GM19455 (cell line): ENCODE results near the gene HSP90AB1.

Experiments
- ATAC-seq: cut with Tn5 transposase; IDR thresholded peaks from one replicate; pipeline ENCODE4 v1.9.1; 2021; ENCODE audit not compliant: unreplicated experiment

HSP90AB1 gene

DNA sequence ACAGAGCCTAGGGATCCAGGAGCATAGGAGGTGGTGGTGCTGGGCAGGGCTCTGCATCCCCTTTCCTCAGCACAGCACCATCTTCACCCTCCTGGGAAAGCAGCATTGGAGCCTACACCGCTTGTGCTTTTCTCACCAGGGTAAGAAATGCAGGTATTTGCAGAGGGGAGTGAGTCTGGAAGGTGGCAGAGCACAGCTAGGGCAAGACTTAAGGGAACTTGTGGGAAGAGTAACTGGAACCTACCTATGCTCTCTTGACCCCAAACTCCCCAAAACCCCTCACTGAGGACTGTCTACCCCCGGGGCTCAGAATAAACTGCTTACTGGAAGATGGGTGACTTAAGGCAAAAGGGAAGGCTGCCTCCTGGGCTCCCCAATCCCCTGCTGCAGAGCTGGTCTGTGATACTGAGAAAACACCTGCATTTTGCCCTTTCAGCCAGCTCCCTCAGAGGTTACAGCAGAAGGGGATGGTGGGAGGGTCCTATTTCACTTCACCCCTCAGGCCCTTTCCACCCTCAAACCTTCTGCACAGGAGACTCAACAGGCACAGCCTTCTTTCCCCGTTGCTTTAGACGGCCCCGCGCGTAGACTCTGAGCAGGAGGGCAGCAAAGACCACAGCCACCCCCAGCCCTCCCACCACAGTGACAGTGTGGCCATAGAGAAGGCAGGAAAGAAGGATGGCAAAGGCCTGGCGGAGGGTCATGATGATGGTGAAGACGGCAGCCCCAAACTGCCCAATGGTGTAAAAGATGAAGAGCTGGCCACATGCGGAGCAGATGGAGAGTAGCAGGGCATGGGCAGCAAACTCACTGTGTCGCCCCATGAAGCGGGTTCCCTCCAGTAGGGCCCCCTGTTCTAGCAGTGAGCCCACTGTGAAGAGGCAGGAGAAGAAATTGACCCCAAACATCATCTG, 7.5 kb downstream of the HSP90AB1 start:
- no peak for ATAC-seq

DNA sequence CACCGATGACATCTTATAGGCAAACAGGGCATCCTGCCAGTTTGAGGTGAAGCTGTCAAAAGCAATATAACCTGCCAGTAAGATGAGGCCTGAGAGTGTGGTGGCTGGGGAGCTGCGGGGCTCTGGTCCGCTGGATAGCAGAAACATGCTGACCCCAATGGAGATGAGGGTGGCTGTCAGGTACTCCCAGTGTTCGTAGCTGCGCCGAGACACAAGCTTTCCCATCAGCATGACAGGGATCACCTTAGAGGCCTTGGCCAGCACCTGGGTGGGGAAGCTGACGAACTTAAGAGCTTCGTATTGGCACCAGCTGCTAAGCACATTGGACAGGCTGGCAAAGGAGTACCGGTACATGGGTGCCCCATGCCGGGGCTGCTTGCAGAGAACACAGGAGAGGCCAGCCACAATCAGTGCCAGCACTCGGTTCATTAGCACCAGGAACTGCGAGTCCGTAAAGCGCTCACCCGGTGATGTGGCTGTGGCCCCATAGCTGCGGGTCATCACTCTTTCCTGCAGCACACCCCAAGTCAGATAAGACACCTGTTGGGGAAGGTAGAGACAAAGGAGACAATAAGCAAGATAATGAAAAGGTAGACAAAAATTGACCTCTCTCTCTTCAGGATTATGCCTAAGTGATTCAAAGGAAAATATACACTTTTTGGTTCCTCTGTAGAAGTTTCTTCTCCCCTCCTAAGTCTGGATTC, 8.4 kb downstream of the HSP90AB1 start:
- no peak for ATAC-seq

DNA sequence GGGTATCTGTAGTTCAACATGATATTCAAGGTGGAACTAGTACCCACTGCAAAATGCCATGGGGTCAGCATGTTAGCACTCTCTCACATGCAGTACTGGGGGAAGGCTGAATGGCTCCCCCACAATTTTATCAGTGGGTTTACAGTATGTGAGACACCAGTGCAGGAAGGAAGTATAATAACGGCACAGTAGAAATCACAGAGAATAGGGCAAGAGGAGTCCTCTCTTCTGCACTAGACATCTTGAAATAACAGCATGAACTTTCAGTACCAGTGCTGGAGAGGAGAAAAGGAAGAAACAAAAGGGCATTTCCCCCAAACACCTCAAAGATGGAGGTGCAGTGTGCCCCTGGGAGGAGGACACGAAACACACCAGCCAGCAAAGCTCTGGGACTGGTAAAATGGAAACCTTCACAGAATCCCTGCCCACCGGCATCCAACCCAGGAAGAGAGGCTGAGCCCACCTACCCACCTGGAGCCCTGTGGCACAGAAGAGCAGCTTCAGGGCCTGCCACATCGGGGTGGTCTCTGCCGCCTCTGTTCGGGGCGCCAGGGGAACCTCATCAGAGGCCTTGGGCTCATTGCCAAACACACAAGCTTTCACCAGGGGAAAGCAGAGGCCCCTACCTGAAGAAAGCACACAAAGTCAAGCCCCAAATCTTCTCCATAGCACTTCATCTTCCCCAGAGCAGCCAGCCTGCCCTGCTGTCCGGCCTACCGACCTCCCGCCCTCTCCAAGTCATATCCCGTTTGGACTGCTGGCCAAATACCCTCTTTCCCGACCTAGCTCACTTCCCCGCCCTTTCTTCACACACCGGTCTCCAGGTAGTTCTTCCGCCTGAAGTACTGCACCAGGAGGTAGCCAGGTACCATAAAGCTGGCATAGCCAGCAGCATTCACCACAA, 9.2 kb downstream of the HSP90AB1 start:
- ATAC-seq: no peak

DNA sequence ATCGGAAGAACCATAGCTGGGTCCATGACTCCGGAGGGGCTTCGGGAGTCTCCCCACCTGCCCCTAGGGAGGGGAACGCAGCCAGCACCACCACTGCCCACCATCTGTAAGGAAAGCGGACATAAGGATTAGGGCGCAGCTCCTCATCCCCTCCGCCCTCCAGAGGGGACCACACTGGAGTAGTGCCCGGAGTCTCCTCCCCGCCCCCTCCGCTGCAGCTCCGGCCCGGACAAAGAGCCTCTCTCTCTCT, 9.8 kb downstream of the HSP90AB1 start:
- peak; percentile 21 for ATAC-seq

DNA sequence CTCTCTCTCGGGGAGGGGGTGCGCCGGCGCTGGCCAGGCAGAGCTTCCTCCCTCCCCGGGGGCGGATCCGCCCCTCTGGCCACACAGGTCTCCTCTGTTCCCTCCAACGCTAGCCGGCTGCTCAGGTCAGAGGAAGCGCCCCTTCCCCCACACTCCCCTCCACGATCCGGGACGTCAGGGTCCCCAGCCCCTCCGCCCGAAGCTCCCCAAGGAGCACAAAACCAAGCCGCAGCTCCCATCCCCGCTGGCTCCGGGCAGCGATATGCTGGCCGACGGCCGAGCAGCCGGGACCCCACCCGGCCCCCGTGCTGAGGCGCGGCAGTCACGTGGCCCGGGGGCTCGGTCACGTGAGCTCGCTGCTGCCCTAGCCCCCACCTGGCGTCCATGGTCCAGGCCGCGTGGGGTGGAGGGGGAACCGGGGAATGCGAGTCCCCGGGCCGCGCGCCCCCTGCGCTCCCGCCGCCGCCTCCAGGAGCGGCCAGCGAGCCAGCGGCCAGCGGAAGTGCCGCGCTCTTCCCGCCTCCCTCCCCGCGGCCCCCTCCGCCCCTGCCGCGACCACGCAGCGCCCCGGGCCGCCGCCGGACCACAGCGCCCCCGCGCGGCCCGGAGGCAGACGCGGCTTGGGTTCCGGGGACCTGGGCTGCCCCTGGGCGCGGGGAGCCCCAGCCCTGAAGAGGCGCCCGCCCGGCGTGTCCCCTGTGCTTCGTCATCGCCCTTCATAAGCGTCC, 10.3 kb downstream of the HSP90AB1 start, which contains the start of gene SLC35B2:
Gene SLC35B2, minus strand, starts transcription at position 504 of the 728 bp plus-strand sequence. Its CDS starts 118 bp downstream, at position 386.
- peak; percentile 57 for ATAC-seq

DNA sequence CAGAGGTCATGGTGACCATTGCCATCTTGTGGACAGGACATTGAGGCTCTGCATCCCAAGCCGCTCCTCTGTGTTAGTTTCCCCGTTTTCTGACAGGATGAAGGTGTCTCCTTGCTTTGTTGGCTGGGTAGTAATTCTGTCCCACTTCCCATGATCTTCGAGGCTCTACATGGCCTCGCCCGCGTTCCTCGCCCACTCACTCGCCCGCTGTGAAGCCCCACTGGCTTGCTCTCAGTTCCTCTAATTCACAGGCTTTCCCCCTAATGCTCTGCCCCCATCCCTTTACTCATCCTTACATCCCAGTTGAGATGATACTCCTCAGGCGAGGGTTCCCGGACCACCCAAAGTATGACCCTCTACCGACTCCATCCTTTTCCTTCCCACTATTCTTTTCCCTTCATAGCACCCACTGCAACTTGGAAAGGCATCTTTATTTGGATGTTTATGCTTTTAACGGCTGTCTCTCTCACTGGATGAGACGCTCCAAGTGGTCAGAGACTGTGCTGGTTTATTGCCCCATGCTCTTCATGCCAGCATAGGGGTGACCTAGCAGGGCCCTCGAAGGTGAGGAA, 10.9 kb downstream of the HSP90AB1 start:
- peak; percentile 9 for ATAC-seq

DNA sequence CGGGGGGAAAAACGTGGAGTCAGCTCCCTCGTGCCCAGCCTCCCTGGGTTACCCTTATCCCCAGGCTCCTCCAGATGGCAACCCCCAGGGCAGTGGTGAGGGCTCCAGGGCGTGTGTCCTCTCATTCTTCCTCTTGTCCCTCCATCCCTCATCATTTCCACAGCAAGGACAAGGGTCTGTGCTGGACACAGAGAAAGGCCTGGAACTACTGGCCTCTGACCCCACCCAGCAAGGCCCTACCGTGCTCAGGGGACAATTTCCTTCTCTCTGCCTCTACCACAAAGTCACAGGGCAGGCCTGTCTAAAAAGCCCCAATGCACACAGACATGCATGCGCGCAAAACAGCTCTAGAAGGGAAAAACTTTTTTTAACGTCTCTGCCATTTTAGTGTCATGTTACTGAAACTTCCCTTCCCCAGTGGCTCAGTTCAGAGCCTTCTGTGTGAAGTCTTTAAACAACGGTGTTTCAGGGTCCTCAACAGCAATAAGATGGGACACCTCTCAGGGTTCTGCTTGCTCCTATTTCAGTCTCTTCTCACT, 11.5 kb downstream of the HSP90AB1 start:
- ATAC-seq: no peak

DNA sequence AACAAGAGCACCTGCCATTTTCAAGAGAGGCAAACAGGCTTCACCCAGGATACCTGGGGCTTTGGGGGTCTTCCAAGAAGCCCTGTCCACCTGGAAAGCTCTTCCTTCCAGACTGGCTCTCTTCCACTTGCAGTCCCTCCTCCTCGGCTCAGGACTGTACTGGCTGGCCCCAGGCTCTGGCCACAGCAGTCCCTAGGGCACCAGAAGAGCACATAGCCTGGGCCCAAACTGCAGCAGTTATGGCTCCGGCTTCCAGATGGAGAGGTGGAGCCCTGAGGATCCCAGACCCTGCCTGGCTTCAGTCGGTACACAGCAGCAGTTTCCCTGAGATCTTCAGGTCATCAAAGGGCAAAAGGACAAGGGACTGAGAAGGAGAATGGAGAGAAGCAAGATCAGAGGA, 12.0 kb downstream of the HSP90AB1 start:
- ATAC-seq: no peak

DNA sequence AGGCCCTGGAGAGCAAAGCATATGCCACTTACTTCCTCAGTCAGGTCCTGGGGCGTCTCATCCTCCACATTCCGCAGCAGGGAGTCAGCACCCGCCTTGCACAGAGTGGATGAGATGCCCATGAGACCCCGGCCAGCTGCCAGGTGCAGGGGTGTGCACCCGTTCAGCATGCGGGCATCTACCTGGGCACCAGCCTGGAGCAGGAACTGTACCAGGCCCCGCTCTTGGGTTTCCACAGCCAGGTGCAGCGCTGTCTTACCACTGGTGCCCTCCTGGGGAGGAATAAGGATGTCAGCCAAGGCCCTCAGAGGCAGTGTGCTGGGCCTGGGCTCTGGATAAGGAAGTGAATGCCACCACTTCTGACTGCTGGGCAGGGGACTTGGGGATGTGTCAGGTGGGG, 13.1 kb downstream of the HSP90AB1 start:
- no peak for ATAC-seq

DNA sequence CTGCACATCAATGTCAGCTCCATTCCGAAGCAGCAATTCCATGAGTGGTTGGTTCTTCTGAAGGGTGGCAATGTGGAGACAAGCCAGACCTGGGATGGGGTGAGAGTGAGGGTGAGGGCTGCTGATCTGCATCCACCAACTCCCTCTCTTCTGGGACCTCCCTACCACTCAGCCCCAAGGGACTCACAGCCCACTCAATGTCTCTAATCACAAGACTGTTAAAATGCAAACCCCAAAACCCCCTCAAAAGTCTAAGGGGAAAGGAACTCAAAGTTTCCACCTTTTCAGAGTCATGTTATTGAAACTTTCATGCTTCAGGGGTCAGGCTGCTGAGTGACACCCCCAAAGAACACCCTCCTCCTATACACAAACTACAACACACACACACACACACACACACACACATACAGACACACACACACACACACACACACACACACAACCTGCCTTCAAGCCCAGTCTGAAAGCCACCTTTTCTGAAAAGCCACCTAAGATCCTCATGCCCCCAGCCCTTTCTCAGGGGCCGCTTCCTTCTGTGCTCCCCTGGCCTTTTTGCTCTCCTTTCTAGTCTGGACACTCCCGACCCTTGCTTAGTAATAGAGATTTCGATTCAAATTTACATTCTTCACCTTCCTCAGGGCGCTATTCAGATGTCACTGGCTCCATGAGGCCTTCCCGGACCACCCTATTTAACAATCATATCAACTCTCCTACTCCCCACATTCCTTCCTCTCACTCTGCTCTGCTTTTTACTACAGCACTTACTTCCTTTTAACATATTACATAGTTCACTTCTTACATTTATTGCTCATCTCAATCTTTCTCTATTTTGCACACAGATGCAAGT, 13.8 kb downstream of the HSP90AB1 start:
- no peak for ATAC-seq

DNA sequence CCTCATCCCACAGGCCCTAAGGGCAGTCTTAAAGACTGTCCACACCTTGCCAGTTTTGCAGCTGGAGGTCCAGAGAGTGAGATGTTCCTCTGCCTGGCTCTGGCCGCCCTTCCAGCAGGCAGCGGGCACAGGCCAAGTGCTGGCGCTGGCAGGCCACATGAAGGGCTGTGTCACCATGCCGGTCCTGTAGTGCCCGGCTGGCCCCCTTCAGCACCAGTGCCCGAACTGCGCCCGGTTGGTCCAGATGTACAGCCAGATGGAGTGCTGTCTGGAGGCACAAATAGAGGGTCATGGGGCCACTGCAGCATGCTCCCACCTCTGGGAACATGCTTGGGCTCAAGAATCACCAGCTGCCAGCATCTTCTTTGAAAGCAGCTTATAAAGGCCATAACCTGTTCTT, 14.7 kb downstream of the HSP90AB1 start:
- no peak for ATAC-seq

DNA sequence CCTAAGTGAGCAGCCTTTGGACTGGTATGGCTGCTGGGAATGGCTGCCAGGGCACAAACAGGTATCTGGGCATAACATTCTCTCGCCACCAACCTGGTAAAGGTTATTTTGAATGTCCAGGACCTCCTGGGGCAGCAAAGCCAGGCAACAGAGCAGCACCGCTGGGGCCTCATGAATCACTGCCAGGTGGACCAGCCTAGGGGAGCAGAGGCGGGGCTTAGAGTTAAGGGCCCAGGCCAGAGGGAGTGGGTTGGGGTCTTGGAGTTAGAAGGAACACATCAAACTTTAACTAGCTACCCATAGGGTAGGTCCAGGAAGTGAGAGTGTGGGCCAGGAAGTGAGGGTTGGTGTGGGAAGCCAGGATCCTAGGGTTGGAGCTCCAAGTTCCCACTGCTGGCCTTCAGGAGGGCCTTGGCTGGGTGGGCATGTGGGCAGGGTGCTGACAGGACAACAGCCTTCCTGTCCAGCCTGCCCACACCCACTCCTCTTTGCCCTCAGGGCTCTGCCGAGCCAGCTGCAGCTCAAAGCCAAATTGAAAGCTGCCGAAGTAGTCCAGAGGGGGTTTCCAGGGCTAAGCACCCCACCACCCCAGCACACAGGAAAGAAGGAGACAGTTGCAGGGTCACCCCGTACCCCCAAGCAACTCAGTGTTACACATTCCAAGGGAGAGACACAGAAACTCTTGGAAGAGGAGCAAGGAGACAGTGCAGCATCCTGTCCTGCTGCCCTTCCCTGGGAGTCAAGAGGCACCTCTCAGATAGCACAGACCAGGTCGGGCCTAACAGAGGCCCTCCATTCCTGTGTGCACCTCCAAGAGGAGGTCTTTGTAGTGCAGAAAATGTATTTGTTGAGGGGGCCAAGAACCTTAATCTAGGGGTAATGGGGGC, 15.8 kb downstream of the HSP90AB1 start:
- ATAC-seq: no peak

DNA sequence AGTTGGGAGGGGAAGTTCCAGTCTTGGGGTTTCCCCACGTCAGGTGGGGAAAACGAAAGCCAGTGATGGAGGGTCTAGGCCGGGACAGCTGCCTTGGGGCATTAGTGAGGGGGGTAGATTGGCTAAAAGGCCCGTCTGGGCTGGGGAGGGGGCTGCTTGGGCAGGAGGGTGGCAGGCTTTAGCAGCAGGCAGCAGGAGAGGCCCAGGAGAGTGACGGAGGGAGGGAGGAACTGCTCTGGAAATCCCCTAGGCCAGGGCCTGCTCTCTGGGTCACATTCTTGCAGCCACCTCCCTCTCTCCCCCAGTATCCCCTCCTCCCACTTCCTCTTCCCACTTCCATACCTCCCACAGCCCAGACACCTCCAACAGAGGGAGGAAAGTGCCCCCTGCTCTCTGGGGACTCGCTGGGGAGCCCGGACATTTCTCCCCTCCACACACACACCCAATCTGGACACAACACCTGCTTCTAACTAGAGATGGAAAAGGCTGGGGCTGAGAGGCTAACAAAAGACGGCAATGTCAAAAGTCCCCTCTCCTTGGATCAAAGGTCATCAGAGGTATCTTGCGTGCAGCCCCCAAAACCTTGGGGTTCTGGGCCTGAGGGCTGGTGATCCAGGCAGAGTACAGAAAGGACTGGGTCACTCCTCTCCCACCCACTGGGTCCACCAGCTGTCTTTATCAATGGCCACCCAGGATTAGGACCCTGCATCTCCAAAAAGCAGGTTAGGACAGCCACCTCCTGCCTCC, 16.6 kb downstream of the HSP90AB1 start:
- no peak for ATAC-seq

DNA sequence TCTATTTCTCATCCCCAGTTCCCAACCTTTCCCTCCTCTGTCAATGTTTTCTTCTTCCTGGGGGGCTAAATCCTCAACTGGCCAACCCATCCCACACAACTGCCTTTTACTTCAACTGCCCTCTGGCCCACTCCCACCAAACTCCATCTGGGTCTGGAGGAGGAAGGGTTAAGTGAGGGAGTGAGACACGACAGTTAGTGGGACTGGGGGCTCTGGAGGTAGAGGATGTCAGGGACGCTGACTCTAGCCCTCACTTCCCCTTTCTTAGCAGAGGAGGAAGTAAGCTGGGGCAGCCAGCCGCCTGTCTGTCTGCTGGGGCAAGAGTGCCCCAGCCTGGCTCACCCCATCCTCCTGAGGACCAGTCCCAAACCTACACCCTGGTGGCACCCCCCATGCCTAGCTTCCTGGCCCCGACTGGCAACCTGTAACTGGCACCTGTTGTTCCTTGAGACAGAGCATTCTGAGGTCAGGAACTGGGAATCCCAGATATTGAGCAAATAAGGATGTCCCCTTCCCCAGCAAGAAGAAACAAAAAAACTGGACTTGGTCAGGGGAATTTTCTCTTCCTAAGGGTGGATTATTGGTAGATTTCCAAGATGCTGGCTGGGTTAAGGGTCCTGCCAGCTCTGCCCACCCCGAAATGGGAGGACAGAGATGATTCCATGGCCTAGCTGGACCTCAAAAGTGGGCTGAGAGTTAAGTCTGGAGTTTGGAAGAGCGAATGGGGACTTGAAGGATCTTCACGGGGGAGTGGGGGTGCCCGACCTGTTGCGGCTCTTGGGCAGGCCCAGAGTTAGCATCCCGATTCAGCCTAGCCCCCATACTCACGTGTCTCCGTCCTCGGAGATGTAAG, 17.5 kb downstream of the HSP90AB1 start:
- ATAC-seq: no peak

DNA sequence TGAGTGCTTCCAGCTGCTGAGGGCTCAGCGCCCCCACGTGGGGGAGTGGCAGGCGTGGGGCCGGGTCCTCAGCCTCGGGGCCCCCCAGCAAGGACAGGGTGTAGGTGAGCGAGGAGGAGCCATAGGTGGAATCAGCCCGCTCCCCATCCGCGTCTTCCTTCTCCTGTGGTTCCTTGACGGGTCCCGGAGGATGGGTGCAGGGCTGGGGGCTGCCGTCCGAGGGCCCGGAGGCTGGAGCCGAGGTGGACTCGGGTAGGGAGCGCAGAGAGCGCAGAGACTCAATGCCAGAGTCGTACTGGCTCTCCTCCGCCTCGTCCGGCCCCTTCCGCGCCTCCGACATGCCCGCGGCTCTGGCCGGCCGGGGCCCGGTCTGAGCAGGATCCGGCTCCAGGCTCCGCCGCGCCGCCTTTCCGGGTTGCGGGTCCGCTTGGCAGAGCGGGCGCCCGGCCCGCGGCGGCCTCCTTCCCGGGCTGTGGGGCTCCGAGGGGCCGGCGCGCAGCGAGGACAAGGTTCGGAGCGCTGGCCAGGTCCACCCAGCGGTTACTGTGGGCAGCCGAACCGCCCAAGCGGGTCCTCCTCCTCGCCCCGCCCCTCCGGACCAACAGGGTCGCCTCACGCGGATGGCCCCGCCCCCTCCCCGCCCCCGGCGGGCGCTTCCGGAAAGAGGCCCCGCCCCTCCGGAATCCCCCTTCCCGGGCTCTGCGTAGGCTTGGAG, 18.3 kb downstream of the HSP90AB1 start, which contains the start of gene NFKBIE:
Gene NFKBIE, minus strand, starts transcription at position 545 of the 715 bp plus-strand sequence. Its CDS starts 205 bp downstream, at position 340.
- peak; percentile 45 for ATAC-seq

DNA sequence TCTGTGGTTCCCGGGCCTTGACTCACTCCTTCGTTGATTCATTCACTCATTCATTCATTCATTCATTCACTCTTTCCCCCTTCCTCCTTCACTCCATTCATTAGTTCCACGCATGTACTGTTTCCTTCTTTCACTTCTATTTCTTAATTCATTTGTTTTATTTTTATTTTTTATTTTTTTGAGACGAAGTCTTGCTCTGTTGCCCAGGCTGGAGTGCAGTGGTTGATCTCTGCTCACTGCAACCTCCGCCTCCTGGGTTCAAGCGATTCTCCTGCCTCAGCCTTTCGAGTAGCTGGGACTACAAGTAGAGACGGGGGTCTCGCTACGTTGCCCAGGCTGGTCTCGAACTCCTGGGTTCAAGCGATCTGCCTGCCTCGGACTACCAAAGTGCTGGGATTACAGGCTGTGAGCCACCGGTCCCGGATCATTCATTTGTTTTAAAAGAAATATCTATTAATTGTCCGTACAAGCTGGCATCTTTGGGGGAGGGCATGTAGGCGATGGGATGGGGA, 18.9 kb downstream of the HSP90AB1 start:
- ATAC-seq: no peak
